ENCODE results near the gene SRPX.

GRCh38 chrX:38108364-38108763 is 112.3 kb downstream of the SRPX start:
- no peak for TF ChIP-seq CTCF (IDR thresholded peaks at IDR 0.05)
- no peak for TF ChIP-seq EZH2 (IDR thresholded peaks at IDR 0.05)
